ENCODE results near the gene CLP1. TPM values are rescaled to one million over a fixed set of nuclear protein-coding genes. Genes with fewer than 3 reads are reported as not detected.
A peak's percentile ranks its signal among the peaks of the same experiment; 100 is the strongest.

The CLP1 gene
- total RNA-seq, 1 experiment from 2014 or later, result 23.4 TPM

GRCh38 chr11:57633394-57634070 lies 24.0 kb upstream of the CLP1 start:
- no TSS peak for BruUV-seq (replicated peaks)
- Histone ChIP-seq H3K4me3 (no peak overlapping the region), H3K4me2 (no peak overlapping the region), H3F3A (ENCODE audit: insufficient read depth, low read depth) (no peaks in the 10 kb centered on the region), H2AFZ (no peak overlapping the region), H3K79me2 (ENCODE audit: low read depth) (no peaks in the 10 kb centered on the region), H3K9me3 (ENCODE audit: insufficient read depth, low read depth) (no peaks in the 10 kb centered on the region), H3K4me1 (replicated peaks; ENCODE audit: insufficient read depth) (no peaks in the 10 kb centered on the region), H3K27me3 (ENCODE audit: insufficient read depth, low read depth) (peaks cover 13% of the 10 kb centered on the region; the same call in 1 of the 2 replicates), H3K27ac (no peak overlapping the region), H3K36me3 (ENCODE audit: low read depth) (no peaks in the 10 kb centered on the region), H3K9me2 (ENCODE audit: insufficient read depth) (no peaks in the 10 kb centered on the region), H4K20me1 (ENCODE audit: insufficient read depth) (no peaks in the 10 kb centered on the region)
- TF ChIP-seq EZH2 (IDR thresholded peaks at IDR 0.05; ENCODE audit: low read depth) (no peak), CTCF (conservative IDR thresholded peaks at IDR 0.05) (no peak)
- DNase-seq, result peak; percentile 50 to 56
- intact Hi-C loops (cut with micrococcal nuclease; ENCODE audit: unreplicated experiment), result no loop called here
- CTCF ChIA-PET, result no interaction called here
- POLR2A ChIA-PET (ENCODE audit: unreplicated experiment), result interaction anchor here (0.5 to 0.6 kb wide), 3 partner anchors 36 to 102 kb away, joined by 4 to 39 read pairs (median 6); partner anchors contain the start of gene SERPING1

GRCh38 chr11:57634311-57634710 lies 23.3 kb upstream of the CLP1 start:
- no peak for TF ChIP-seq EZH2 (IDR thresholded peaks at IDR 0.05; ENCODE audit: low read depth)
- no peak for TF ChIP-seq CTCF (conservative IDR thresholded peaks at IDR 0.05)
- DNase-seq, result no peak
- ChIA-PET POLR2A (ENCODE audit: unreplicated experiment) (interaction anchor here (0.6 kb wide), 1 partner anchor 44 kb away, joined by 7 read pairs; no protein-coding TSS in a partner anchor), CTCF (interaction anchor here (0.8 to 1.3 kb wide), 2 partner anchors 10 to 66 kb away, joined by 4 read pairs; no protein-coding TSS in a partner anchor)
- no peaks in the 10 kb centered on the region for H4K20me1 ChIP-seq (ENCODE audit: insufficient read depth)
- no peaks in the 10 kb centered on the region for H3K9me3 ChIP-seq (ENCODE audit: insufficient read depth, low read depth)
- no peaks in the 10 kb centered on the region for H3F3A ChIP-seq (ENCODE audit: insufficient read depth, low read depth)
- H3K36me3 ChIP-seq (ENCODE audit: low read depth), result no peaks in the 10 kb centered on the region
- H3K4me3 ChIP-seq, result no peak overlapping the region
- intact Hi-C loops (cut with micrococcal nuclease; ENCODE audit: unreplicated experiment), result no loop called here
- H3K4me1 ChIP-seq (replicated peaks; ENCODE audit: insufficient read depth), result no peaks in the 10 kb centered on the region
- BruUV-seq (replicated peaks), result no TSS peak
- no peaks in the 10 kb centered on the region for H3K9me2 ChIP-seq (ENCODE audit: insufficient read depth)
- H2AFZ ChIP-seq, result no peak overlapping the region
- no peaks in the 10 kb centered on the region for H3K79me2 ChIP-seq (ENCODE audit: low read depth)
- H3K27me3 ChIP-seq (ENCODE audit: insufficient read depth, low read depth), result peaks cover 13% of the 10 kb centered on the region; the same call in 1 of the 2 replicates
- H3K4me2 ChIP-seq, result no peak overlapping the region
- no peak overlapping the region for H3K27ac ChIP-seq

- no peaks in the 10 kb centered on the region for H3K79me2 ChIP-seq (ENCODE audit: low read depth)
- H3K27ac ChIP-seq, result no peak overlapping the region
- intact Hi-C loops (cut with micrococcal nuclease; ENCODE audit: unreplicated experiment), result no loop called here
- no peak overlapping the region for H3K4me3 ChIP-seq
- peak in 1 of 2 experiments; percentile 66 for DNase-seq
- POLR2A ChIA-PET (ENCODE audit: unreplicated experiment), result interaction anchor here (0.6 kb wide), 1 partner anchor 9 kb away, joined by 3 read pairs; no protein-coding TSS in a partner anchor
- no peak overlapping the region for H2AFZ ChIP-seq
- TF ChIP-seq EZH2 (IDR thresholded peaks at IDR 0.05; ENCODE audit: low read depth) (no peak), CTCF (conservative IDR thresholded peaks at IDR 0.05) (no peak)
- no peaks in the 10 kb centered on the region for H3F3A ChIP-seq (ENCODE audit: insufficient read depth, low read depth)
- no peaks in the 10 kb centered on the region for H4K20me1 ChIP-seq (ENCODE audit: insufficient read depth)
- H3K27me3 ChIP-seq (ENCODE audit: insufficient read depth, low read depth), result peaks cover 13% of the 10 kb centered on the region; the same call in 1 of the 2 replicates
- no TSS peak for BruUV-seq (replicated peaks)
- H3K9me2 ChIP-seq (ENCODE audit: insufficient read depth), result no peaks in the 10 kb centered on the region
- H3K9me3 ChIP-seq (ENCODE audit: insufficient read depth, low read depth), result no peaks in the 10 kb centered on the region
- H3K4me2 ChIP-seq, result no peak overlapping the region
- no peaks in the 10 kb centered on the region for H3K4me1 ChIP-seq (replicated peaks; ENCODE audit: insufficient read depth)
- CTCF ChIA-PET, result interaction anchor here (1.3 kb wide), 1 partner anchor 67 kb away, joined by 4 read pairs; no protein-coding TSS in a partner anchor
- no peaks in the 10 kb centered on the region for H3K36me3 ChIP-seq (ENCODE audit: low read depth)
Observed at GRCh38 chr11:57635246-57635645, 22.3 kb upstream of the CLP1 start.
